HEK293 (cell line): Measurements from ENCODE around the gene PRRC2B.

ENCODE experiments used
- BCL11A ChIP-seq: fragments of 450-650 bp; formaldehyde crosslinking; IDR thresholded peaks from 2 replicates; pipeline ENCODE4 v1.5.1; 2016; ENCODE audit warnings: low read depth, missing biosample characterization, missing genetic modification characterization
- ZBTB17 ChIP-seq: fragments of 450-650 bp; formaldehyde crosslinking; IDR thresholded peaks from 2 replicates; pipeline ENCODE4 v1.5.1; 2016; ENCODE audit warnings: missing biosample characterization, missing genetic modification characterization
- ZNF121 ChIP-seq: fragments of 450-650 bp; formaldehyde crosslinking; IDR thresholded peaks from 2 replicates; pipeline ENCODE4 v1.5.1; 2016; ENCODE audit warnings: missing biosample characterization, missing genetic modification characterization
- ZNF529 ChIP-seq: fragments of 450-650 bp; formaldehyde crosslinking; IDR thresholded peaks from 2 replicates; pipeline ENCODE4 v1.5.1; 2017; ENCODE audit warnings: missing genetic modification characterization, missing biosample characterization; ENCODE audit not compliant: insufficient replicate concordance
- ZNF561 ChIP-seq: fragments of 450-650 bp; IDR thresholded peaks from 2 replicates; pipeline ENCODE4 v1.5.1; 2018; ENCODE audit warnings: missing biosample characterization, missing genetic modification characterization, borderline replicate concordance
- ZNF660 ChIP-seq: fragments of 450-650 bp; IDR thresholded peaks from 2 replicates; pipeline ENCODE4 v1.5.1; 2018; ENCODE audit warnings: missing biosample characterization, mild to moderate bottlenecking, missing genetic modification characterization
- TF ChIP-seq, protein P1 (sequence below): fragments of 450-650 bp; formaldehyde crosslinking; IDR thresholded peaks from 2 replicates; pipeline ENCODE4 v1.5.1; 2016; ENCODE audit warnings: missing biosample characterization, missing genetic modification characterization
- TF ChIP-seq, protein P2 (sequence below): IDR thresholded peaks from 2 replicates; pipeline ENCODE4 v1.6.1; 2011; ENCODE audit warnings: mild to moderate bottlenecking, low read depth, low read length, borderline replicate concordance
- TF ChIP-seq, protein P3 (sequence below): fragments of 450-650 bp; formaldehyde crosslinking; optimal IDR thresholded peaks from 2 replicates; pipeline ENCODE3; 2016; ENCODE audit warnings: missing biosample characterization, mild to moderate bottlenecking, missing genetic modification characterization

DNA sequence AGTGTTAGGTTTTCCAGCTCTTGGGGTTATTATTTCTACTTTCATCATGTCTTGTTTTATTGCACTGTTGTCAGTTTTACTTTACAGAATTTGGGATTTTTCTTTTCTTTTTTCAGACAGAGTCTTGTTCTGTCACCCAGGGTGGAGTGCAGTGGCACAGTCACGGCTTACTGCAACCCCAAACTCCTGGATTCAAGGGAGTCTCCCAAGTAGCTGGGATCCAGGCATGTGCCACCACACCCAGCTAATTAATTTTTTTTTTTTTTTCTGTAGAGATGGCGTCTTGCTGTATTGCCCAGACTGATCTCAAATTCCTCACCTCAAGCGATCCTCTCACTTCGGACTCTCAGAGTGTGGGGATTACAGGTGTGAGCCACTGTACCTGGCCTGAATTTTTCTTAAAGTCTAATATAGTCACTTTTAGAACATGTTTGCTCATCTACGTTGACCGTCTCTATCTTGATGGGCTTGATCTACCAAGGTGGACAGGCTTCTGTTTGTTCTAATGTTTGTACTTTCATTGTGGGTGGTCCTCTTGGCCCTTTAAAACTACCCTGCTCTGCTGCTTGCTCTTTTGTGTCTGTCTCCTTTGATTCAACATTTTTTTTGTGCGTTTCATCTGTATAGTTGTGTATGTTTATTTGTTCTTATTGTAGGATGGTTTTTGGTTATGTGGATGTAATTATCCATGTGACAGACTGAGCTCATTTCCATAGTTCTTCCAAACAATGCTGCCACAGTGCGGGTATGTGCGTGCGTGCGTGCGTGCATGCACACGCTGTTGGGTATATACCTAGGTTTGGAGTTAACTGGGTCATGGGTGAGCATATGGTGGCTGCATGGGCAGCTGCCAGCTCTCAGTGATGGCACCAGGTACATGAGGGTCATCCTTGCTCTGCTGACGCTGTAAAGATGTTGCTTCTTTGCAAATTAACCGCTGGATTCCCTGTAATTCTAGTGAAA, 18.1 kb downstream of the PRRC2B start:
- TF ChIP-seq, protein P1, sequence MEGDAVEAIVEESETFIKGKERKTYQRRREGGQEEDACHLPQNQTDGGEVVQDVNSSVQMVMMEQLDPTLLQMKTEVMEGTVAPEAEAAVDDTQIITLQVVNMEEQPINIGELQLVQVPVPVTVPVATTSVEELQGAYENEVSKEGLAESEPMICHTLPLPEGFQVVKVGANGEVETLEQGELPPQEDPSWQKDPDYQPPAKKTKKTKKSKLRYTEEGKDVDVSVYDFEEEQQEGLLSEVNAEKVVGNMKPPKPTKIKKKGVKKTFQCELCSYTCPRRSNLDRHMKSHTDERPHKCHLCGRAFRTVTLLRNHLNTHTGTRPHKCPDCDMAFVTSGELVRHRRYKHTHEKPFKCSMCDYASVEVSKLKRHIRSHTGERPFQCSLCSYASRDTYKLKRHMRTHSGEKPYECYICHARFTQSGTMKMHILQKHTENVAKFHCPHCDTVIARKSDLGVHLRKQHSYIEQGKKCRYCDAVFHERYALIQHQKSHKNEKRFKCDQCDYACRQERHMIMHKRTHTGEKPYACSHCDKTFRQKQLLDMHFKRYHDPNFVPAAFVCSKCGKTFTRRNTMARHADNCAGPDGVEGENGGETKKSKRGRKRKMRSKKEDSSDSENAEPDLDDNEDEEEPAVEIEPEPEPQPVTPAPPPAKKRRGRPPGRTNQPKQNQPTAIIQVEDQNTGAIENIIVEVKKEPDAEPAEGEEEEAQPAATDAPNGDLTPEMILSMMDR, result no peak
- TF ChIP-seq ZNF121 (tag by site-specific recombination) (peak; percentile 41; the same call in 1 of the 2 replicates), ZNF529 (tag by site-specific recombination) (no peak), ZNF660 (tag by site-specific recombination) (no peak), ZBTB17 (no peak), ZNF561 (tag by site-specific recombination) (no peak), BCL11A (no peak)
- TF ChIP-seq, protein P2, sequence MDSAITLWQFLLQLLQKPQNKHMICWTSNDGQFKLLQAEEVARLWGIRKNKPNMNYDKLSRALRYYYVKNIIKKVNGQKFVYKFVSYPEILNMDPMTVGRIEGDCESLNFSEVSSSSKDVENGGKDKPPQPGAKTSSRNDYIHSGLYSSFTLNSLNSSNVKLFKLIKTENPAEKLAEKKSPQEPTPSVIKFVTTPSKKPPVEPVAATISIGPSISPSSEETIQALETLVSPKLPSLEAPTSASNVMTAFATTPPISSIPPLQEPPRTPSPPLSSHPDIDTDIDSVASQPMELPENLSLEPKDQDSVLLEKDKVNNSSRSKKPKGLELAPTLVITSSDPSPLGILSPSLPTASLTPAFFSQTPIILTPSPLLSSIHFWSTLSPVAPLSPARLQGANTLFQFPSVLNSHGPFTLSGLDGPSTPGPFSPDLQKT, result no peak
- TF ChIP-seq, protein P3, sequence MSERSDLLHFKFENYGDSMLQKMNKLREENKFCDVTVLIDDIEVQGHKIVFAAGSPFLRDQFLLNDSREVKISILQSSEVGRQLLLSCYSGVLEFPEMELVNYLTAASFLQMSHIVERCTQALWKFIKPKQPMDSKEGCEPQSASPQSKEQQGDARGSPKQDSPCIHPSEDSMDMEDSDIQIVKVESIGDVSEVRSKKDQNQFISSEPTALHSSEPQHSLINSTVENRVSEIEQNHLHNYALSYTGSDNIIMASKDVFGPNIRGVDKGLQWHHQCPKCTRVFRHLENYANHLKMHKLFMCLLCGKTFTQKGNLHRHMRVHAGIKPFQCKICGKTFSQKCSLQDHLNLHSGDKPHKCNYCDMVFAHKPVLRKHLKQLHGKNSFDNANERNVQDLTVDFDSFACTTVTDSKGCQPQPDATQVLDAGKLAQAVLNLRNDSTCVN (tag by site-specific recombination), result no peak
